ENCODE data around the gene SLC66A1. TPM values are rescaled to one million over a fixed set of nuclear protein-coding genes. Genes with fewer than 3 reads are reported as not detected.
"Not testable (repeated sequence)": the region's sequence is repeated elsewhere in the genome, so short reads cannot be mapped to it uniquely, and the experiment has no call there.

Gene SLC66A1
- total RNA-seq = 10 to 100 TPM in 3 of 4 donors, 1 to 10 TPM in 1; 10.0 to 16.5 (median 11.3) TPM

GRCh38 chr1:19311931-19312781 is at the start of gene SLC66A1, which contains the start of gene AKR7A2:
Gene SLC66A1 (plus strand): TSS chr1:19312326. CDS start chr1:19317678, 5,352 bp downstream.
Gene AKR7A2 (minus strand): TSS chr1:19312144. CDS start chr1:19312124, 20 bp downstream.
- peak; percentile 95 for DNase-seq (ENCODE audit: extremely low spot score)
- 0% methylated on average over 13 of the region's 105 CpGs for WGBS
- TF ChIP-seq POLR2AphosphoS5 (IDR thresholded peaks at IDR 0.05) (peak; percentile 80 to 83), POLR2A (IDR thresholded peaks at IDR 0.05; ENCODE audit: low read depth) (peak; percentile 58), EP300 (IDR thresholded peaks at IDR 0.05) (no peak), CTCF (IDR thresholded peaks at IDR 0.05) (peak in 2 of 3 experiments; percentile 10 to 39)
- Histone ChIP-seq H3K4me3 (peak within 1 kb of the TSS; percentile 71 to 91 (median 80)), H3K27me3 (no peaks in the 10 kb centered on the region), H3K9me3 (no peaks in the 10 kb centered on the region), H3K36me3 (peaks cover 5 to 16% (median 15%) of the 10 kb centered on the region in 4 donors), H3K4me1 (peaks cover 17 to 63% (median 57%) of the 10 kb centered on the region in 4 donors), H3K27ac (replicated peaks in 1 of 4) (peak within 1 kb of the TSS; percentile 84 to 93 (median 89))
- intact Hi-C loops (cut with DNase I) = no loop called here

- peaks cover 15 to 34% (median 31%) of the 10 kb centered on the region in 4 donors for H3K36me3 ChIP-seq
- no peak for TF ChIP-seq CTCF (IDR thresholded peaks at IDR 0.05)
- TF ChIP-seq EP300 (IDR thresholded peaks at IDR 0.05) = no peak
- no peak for TF ChIP-seq POLR2A (IDR thresholded peaks at IDR 0.05; ENCODE audit: low read depth)
- no peak for TF ChIP-seq POLR2AphosphoS5 (IDR thresholded peaks at IDR 0.05)
- WGBS = 86% methylated on average over 4 of the region's 5 CpGs
- intact Hi-C loops (cut with DNase I) = no loop called here
- no peaks in the 10 kb centered on the region for H3K4me1 ChIP-seq
- no peak overlapping the region for H3K4me3 ChIP-seq
- no peak for DNase-seq (ENCODE audit: extremely low spot score)
- H3K27me3 ChIP-seq = no peaks in the 10 kb centered on the region
- H3K27ac ChIP-seq (replicated peaks in 1 of 4) = no peak overlapping the region
- no peaks in the 10 kb centered on the region for H3K9me3 ChIP-seq
Measured at GRCh38 chr1:19262744-19263143, 49.4 kb upstream of the SLC66A1 start.

- intact Hi-C loops (cut with DNase I) = no loop called here
- no peak for DNase-seq (ENCODE audit: extremely low spot score)
- Histone ChIP-seq H3K9me3 (no peaks in the 10 kb centered on the region), H3K36me3 (no peaks in the 10 kb centered on the region), H3K4me3 (no peak overlapping the region), H3K4me1 (peaks cover 0 to under 1% (median 0%) of the 10 kb centered on the region in 4 donors), H3K27ac (replicated peaks in 1 of 4) (no peak overlapping the region), H3K27me3 (peaks cover 0 to 5% (median 0%) of the 10 kb centered on the region in 4 donors)
- TF ChIP-seq CTCF (IDR thresholded peaks at IDR 0.05) (no peak), EP300 (IDR thresholded peaks at IDR 0.05) (no peak), POLR2A (IDR thresholded peaks at IDR 0.05; ENCODE audit: low read depth) (no peak), POLR2AphosphoS5 (IDR thresholded peaks at IDR 0.05) (no peak)
- 89% methylated on average over 10 of the region's 11 CpGs for WGBS
Measured at GRCh38 chr1:19268445-19268844, 43.7 kb upstream of the SLC66A1 start.

- intact Hi-C loops (cut with DNase I); DNase-seq (ENCODE audit: extremely low spot score): not testable (repeated sequence)
- WGBS = 85% methylated on average over 8 of the region's 9 CpGs
Measured at GRCh38 chr1:19269427-19270342, 42.4 kb upstream of the SLC66A1 start.

GRCh38 chr1:19270343-19270730 is 41.8 kb upstream of the SLC66A1 start:
- H3K4me1 ChIP-seq; DNase-seq (ENCODE audit: extremely low spot score); intact Hi-C loops (cut with DNase I); H3K9me3 ChIP-seq; H3K27ac ChIP-seq (replicated peaks in 1 of 4); H3K4me3 ChIP-seq; H3K36me3 ChIP-seq: not testable (repeated sequence)
- WGBS = 100% methylated on average over 1 of the region's 6 CpGs
- H3K27me3 ChIP-seq = peaks cover 0 to 15% (median 4%) of the 10 kb centered on the region in 4 donors

More at GRCh38 chr1:19269427-19270342, 42.4 kb upstream of the SLC66A1 start:
- not testable (repeated sequence) for H3K27ac ChIP-seq (replicated peaks in 1 of 4); H3K9me3 ChIP-seq; H3K36me3 ChIP-seq; H3K4me1 ChIP-seq; H3K4me3 ChIP-seq
- H3K27me3 ChIP-seq = peaks cover 0 to 15% (median 4%) of the 10 kb centered on the region in 4 donors
